WI38 (cell line): ENCODE measurements around the gene ZNRF1.

Experiments used
- H3K4me3 ChIP-seq: 2 replicates; pipeline ENCODE4 v1.5.1; 2011; ENCODE audit warnings: low read depth, mild to moderate bottlenecking, control low read depth, low read length
- CTCF ChIP-seq: IDR thresholded peaks from 2 replicates; pipeline ENCODE4 v1.5.1; 2012; ENCODE audit warnings: low read depth, mild to moderate bottlenecking, control low read depth, low read length

ZNRF1 gene

GRCh38 chr16:75112734-75113491 is 114.1 kb downstream of the ZNRF1 start:
- no peak for TF ChIP-seq CTCF
- H3K4me3 ChIP-seq, result no peak overlapping the region

GRCh38 chr16:75113541-75114121 is 114.8 kb downstream of the ZNRF1 start:
- no peak for TF ChIP-seq CTCF
- no peak overlapping the region for H3K4me3 ChIP-seq

GRCh38 chr16:75114179-75114945 is 115.5 kb downstream of the ZNRF1 start:
- no peak overlapping the region for H3K4me3 ChIP-seq
- TF ChIP-seq CTCF, result no peak

GRCh38 chr16:75114946-75115825 is 116.4 kb downstream of the ZNRF1 start:
- no peak for TF ChIP-seq CTCF
- H3K4me3 ChIP-seq, result no peak overlapping the region

GRCh38 chr16:75116081-75116910 is 117.5 kb downstream of the ZNRF1 start, which contains the start of gene LDHD:
Gene LDHD (minus strand): TSS chr16:75116780. CDS start chr16:75116720, 60 bp downstream.
- no peak within 1 kb of the TSS for H3K4me3 ChIP-seq
- TF ChIP-seq CTCF, result no peak

- TF ChIP-seq CTCF, result no peak
- H3K4me3 ChIP-seq, result no peak overlapping the region
These were observed 118.1 kb downstream of the ZNRF1 start for GRCh38 chr16:75116911-75117245.
